Lower lobe of right lung (tissue), 2 donors: ENCODE data around the gene GRIN1. TPM values are rescaled to one million over a fixed set of nuclear protein-coding genes. Genes with fewer than 3 reads are reported as not detected.

Experiments used
- ATAC-seq, 2 donors: fragments of 200-7000 bp; cut with Tn5 transposase; one replicate each; pipeline ENCODE4 v1.9.1; 2020 to 2022; ENCODE audit warnings: mild to moderate bottlenecking in 2 of 2, moderate library complexity in 2 of 2
- DNase-seq: peaks from one replicate; pipeline ENCODE4 v3.0.0-alpha.2; 2020
- H3K27ac ChIP-seq: fragments of 200-600 bp; one replicate; pipeline ENCODE4 v1.8.0; 2022
- H3K27me3 ChIP-seq: fragments of 200-600 bp; one replicate; pipeline ENCODE4 v1.8.0; 2022; ENCODE audit warnings: low read depth
- H3K36me3 ChIP-seq: fragments of 200-600 bp; one replicate; pipeline ENCODE4 v1.8.0; 2022; ENCODE audit warnings: mild to moderate bottlenecking
- H3K4me1 ChIP-seq: fragments of 200-600 bp; one replicate; pipeline ENCODE4 v1.8.0; 2022
- H3K4me3 ChIP-seq: fragments of 200-600 bp; one replicate; pipeline ENCODE4 v1.8.0; 2022; ENCODE audit warnings: mild to moderate bottlenecking
- H3K9me3 ChIP-seq: fragments of 200-600 bp; one replicate; pipeline ENCODE4 v1.8.0; 2022
- intact Hi-C: fragments of 100-400 bp; cut with DNase I; formaldehyde crosslinking; loops from one replicate; pipeline ENCODE4 v1.11.0; 2022
- total RNA-seq: library from RNA; stranded (reverse); fragmentation: NEBNext Ultra II Directional; extraction: Animal tissue kit (Norgen Biotek cat#: 25700); gene quantifications from one replicate; pipeline ENCODE4 v1.2.1, GENCODE V29; 2021
- TF ChIP-seq, protein P1 (sequence below): fragments of 200-600 bp; IDR thresholded peaks from one replicate; pipeline ENCODE4 v1.8.0; 2022; ENCODE audit warnings: antibody characterized with exemption, mild to moderate bottlenecking
- donor health status: DM: no; HTN: yes; CAD: no; lungs with severe emphysema.

GRIN1 gene
- total RNA-seq, 1 donor from 2014 or later = 0.92 TPM

DNA sequence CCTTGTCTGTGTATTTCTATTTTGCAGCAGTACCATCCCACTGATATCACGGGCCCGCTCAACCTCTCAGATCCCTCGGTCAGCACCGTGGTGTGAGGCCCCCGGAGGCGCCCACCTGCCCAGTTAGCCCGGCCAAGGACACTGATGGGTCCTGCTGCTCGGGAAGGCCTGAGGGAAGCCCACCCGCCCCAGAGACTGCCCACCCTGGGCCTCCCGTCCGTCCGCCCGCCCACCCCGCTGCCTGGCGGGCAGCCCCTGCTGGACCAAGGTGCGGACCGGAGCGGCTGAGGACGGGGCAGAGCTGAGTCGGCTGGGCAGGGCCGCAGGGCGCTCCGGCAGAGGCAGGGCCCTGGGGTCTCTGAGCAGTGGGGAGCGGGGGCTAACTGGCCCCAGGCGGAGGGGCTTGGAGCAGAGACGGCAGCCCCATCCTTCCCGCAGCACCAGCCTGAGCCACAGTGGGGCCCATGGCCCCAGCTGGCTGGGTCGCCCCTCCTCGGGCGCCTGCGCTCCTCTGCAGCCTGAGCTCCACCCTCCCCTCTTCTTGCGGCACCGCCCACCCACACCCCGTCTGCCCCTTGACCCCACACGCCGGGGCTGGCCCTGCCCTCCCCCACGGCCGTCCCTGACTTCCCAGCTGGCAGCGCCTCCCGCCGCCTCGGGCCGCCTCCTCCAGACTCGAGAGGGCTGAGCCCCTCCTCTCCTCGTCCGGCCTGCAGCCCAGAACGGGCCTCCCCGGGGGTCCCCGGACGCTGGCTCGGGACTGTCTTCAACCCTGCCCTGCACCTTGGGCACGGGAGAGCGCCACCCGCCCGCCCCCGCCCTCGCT, 29.0 kb downstream of the GRIN1 start:
- DNase-seq (no peak), ATAC-seq (peak; percentile 4 to 13)
- TF ChIP-seq, protein P1, sequence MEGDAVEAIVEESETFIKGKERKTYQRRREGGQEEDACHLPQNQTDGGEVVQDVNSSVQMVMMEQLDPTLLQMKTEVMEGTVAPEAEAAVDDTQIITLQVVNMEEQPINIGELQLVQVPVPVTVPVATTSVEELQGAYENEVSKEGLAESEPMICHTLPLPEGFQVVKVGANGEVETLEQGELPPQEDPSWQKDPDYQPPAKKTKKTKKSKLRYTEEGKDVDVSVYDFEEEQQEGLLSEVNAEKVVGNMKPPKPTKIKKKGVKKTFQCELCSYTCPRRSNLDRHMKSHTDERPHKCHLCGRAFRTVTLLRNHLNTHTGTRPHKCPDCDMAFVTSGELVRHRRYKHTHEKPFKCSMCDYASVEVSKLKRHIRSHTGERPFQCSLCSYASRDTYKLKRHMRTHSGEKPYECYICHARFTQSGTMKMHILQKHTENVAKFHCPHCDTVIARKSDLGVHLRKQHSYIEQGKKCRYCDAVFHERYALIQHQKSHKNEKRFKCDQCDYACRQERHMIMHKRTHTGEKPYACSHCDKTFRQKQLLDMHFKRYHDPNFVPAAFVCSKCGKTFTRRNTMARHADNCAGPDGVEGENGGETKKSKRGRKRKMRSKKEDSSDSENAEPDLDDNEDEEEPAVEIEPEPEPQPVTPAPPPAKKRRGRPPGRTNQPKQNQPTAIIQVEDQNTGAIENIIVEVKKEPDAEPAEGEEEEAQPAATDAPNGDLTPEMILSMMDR = no peak
- Histone ChIP-seq H3K4me1 (peaks cover 30% of the 10 kb centered on the region), H3K27me3 (peaks cover 91% of the 10 kb centered on the region), H3K4me3 (peak overlapping the region; percentile 41), H3K36me3 (no peaks in the 10 kb centered on the region), H3K9me3 (no peaks in the 10 kb centered on the region), H3K27ac (no peak overlapping the region)
- intact Hi-C loops = no loop called here

DNA sequence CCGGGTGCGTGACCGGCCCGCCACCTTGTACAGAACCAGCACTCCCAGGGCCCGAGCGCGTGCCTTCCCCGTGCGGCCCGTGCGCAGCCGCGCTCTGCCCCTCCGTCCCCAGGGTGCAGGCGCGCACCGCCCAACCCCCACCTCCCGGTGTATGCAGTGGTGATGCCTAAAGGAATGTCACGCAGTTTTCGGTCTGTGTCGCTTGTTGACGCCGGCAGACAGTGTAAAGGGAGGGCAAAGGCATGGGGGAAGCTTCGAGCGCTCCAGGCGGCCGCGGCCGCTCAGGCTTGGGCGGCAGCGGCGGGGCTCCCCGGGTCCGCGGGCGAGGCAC, 29.6 kb downstream of the GRIN1 start:
- ATAC-seq = no peak
- TF ChIP-seq, protein P1 = no peak
- H3K36me3 ChIP-seq = no peaks in the 10 kb centered on the region
- peak overlapping the region; percentile 41 for H3K4me3 ChIP-seq
- no peak for DNase-seq
- H3K4me1 ChIP-seq = peaks cover 24% of the 10 kb centered on the region
- peaks cover 85% of the 10 kb centered on the region for H3K27me3 ChIP-seq
- H3K27ac ChIP-seq = no peak overlapping the region
- H3K9me3 ChIP-seq = no peaks in the 10 kb centered on the region
- intact Hi-C loops = no loop called here

DNA sequence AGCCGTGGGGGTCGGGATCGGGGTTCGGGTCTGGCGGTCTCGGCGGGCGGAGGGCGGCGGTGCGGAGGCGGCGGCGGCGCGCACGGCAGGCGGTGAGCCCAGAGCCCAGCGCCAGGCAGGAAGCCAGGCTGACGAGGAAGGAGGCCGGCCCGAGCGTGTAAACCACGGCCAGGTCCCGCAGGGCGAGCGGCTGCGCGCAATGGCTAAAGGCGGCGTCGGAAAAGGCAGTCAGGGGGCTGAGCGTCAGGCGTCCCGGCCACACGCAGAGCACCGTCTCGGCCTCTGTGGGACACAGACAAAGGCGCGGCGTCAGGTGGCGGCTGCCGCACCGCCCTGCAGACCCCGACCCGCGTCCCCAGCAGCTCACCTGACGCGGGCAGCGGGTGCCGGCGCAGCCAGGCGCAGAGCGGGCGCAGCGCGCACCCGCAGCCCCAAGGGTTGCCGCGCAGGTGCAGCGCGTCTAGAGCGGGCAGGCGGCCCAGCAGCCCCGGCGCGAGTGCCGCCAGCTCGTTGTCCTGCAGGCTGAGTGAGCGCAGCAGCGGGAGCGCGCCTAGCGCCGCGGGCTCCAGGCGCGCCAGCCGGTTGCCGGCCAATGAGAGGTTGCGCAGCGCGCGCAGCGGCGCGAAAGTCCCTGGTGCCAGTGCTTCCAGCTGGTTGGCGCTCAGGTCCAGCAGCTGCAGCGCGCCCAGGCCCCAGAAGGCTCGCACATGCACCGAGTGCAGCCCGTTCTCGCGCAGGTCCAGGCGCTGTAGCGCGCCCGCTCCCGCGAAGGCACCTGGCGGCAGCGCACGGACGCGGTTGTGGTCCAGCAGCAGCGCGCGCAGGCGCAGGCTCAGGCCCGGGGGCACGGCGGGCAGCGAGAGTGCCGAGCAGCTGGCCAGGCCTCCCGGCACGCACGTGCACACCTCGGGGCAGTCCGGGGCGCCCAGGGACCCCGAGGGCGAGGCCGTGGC, 30.2 kb downstream of the GRIN1 start:
- peak overlapping the region; percentile 41 for H3K4me3 ChIP-seq
- H3K27me3 ChIP-seq = peaks cover 78% of the 10 kb centered on the region
- no peaks in the 10 kb centered on the region for H3K36me3 ChIP-seq
- TF ChIP-seq, protein P1 = no peak
- DNase-seq (no peak), ATAC-seq (peak; percentile 27 to 44)
- H3K4me1 ChIP-seq = peaks cover 23% of the 10 kb centered on the region
- no peak overlapping the region for H3K27ac ChIP-seq
- intact Hi-C loops = no loop called here
- H3K9me3 ChIP-seq = no peaks in the 10 kb centered on the region

DNA sequence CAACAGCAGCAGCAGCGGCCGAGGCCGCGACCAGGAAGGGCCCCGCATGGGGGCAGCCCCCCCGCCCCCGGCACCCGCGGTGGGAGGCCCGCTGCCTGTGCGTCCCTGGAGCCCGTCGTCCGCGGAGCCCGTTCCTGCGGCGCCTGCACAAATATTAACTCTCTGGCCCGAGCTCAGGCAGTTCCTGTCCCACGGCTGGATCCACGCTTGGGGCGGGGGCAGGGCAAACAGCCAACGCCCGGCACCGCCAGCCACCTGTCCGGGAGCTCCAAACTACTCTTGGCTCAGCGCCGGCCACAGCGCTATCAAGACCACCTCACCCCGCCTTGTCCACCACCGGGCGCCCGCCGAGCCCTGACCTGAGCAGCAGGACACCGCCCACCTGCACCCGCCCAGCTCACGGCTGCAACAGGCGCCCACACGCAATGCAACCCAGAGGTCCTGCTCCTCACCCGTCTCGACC, 31.0 kb downstream of the GRIN1 start, which contains the start of gene LRRC26:
LRRC26 (minus strand) TSS at position 156 of the 463 bp plus-strand sequence; CDS start at position 48, 108 bp downstream.
- ATAC-seq = no peak
- intact Hi-C loops = no loop called here
- H3K27ac ChIP-seq = no peak within 1 kb of the TSS
- no peak for DNase-seq
- peak within 1 kb of the TSS; percentile 41 for H3K4me3 ChIP-seq
- no peaks in the 10 kb centered on the region for H3K36me3 ChIP-seq
- TF ChIP-seq, protein P1 = no peak
- H3K9me3 ChIP-seq = no peaks in the 10 kb centered on the region
- peaks cover 71% of the 10 kb centered on the region for H3K27me3 ChIP-seq
- H3K4me1 ChIP-seq = peaks cover 25% of the 10 kb centered on the region

DNA sequence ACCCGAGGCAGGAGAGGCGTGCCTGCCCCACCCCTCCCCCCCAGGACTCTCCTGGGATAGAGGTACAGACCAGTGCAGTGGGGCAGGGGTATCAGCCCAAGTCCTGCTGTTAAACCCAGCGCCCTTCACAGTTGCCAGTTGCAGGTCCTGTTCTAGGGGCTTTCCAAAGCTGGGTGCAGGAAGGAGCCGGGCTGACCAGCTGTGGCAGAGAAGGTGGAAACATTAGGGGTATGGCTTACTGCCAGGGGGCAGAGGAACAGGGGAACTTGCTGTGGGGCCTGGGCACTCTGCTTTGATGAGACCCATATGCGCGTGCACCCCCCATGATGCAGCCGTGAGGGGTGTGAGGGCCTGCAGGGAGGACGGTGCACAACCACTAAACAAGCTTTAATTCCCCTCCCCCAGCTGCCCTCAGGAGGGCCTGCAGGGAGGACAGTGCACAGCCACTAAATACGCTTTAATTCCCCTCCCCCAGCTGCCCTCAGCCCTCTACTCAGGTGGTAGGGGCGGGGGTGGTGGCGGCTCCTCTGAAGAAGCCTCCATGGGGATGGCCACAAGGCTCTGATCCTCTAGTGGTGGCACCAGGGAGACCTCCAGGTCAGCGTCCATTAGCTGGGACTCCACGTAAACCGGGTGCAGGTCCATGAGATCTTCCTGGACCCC, 31.7 kb downstream of the GRIN1 start:
- TF ChIP-seq, protein P1 = no peak
- intact Hi-C loops = no loop called here
- no peak for DNase-seq
- Histone ChIP-seq H3K4me1 (peaks cover 30% of the 10 kb centered on the region), H3K9me3 (no peaks in the 10 kb centered on the region), H3K4me3 (no peak overlapping the region), H3K27me3 (peaks cover 64% of the 10 kb centered on the region), H3K36me3 (no peaks in the 10 kb centered on the region), H3K27ac (no peak overlapping the region)
- ATAC-seq = no peak
